Activated naive CD8-positive, alpha-beta T cell treated with anti-CD3 and anti-CD28 coated beads, Interleukin-2, amount 10 ng/mL, durations not matched to agents 7 days and 5 days (primary cell): ENCODE results near the gene CLIC3. TPM values are rescaled to one million over a fixed set of nuclear protein-coding genes. Genes with fewer than 3 reads are reported as not detected.

Experiments
- ATAC-seq: fragments of 150-1000 bp; cut with Tn5 transposase; one replicate; pipeline ENCODE4 v1.10.0; 2021; ENCODE audit warnings: low read depth, moderate library complexity
- POLR2A ChIA-PET: fragments of 350-600 bp; sonication (Branson Sonifier 250); formaldehyde crosslinking; loops from one replicate; lab custom pipeline; 2021; ENCODE audit warnings: antibody characterized with exemption; lab: Charles Lee
- DNase-seq: peaks from one replicate; pipeline ENCODE4 v3.0.0; 2021
- H3K27ac Mint-ChIP-seq: one replicate; pipeline ENCODE4 v1.8.0; 2022; ENCODE audit warnings: mild to moderate bottlenecking, mixed read lengths
- H3K27me3 Mint-ChIP-seq: one replicate; pipeline ENCODE4 v1.8.0; 2022; ENCODE audit warnings: mild to moderate bottlenecking, moderate library complexity, mixed read lengths
- H3K36me3 Mint-ChIP-seq: one replicate; pipeline ENCODE4 v1.8.0; 2021; ENCODE audit warnings: mild to moderate bottlenecking, mixed read lengths
- H3K4me1 Mint-ChIP-seq: one replicate; pipeline ENCODE4 v1.8.0; 2021; ENCODE audit warnings: mixed read lengths
- H3K4me3 Mint-ChIP-seq: one replicate; pipeline ENCODE4 v1.8.0; 2022; ENCODE audit warnings: mild to moderate bottlenecking, moderate library complexity, mixed read lengths
- H3K9me3 Mint-ChIP-seq: one replicate; pipeline ENCODE4 v1.8.0; 2021; ENCODE audit warnings: mixed read lengths
- total RNA-seq, 2 experiments: library from RNA; stranded (reverse); gene quantifications; one replicate each; pipeline ENCODE4 v1.2.3, GENCODE V29; 2021

CLIC3 gene
- total RNA-seq, 2 experiments from 2014 or later: 13.3 to 14.7 TPM

DNA sequence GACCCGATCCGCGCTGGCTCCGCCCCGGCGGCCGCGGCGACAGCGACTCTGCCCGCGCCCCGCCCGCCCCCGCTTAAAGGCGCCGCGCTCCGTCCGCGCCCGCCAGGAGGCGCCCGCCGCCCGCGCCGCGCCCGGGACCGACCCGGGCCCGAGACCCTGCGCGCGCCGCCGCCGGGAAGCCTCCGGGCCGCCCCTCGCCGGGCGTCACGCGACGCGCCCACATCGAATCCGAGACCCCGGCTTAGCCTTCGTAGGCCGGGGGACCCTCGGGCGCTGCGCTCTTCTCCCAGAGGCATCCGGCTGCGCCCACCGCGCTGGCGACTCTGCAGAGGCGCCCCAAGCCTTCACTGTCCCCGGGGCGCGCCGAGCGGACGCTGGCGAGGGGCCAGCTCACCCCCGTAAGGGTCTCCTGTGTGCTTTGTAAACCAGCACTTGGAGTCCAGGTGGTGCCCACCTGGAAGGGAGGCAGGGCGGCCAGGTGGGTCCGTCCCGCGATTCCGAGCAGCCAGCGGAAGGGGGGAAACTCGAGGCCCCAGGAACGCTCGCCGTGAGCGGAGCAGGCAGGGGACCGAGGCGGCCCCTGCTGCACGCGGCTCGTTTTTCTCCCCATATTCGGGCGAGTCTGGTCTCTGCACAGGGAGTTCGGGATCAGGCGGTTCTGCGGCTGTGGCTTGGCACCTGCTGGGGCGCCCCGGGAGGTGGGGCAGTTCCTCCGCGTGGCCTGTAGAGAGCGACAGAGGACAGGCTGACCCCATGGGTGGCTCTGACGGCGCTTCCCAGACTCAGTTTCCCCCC lies 32.1 kb upstream of the CLIC3 start:
- ATAC-seq (peak; percentile 63), DNase-seq (peak; percentile 88)
- Mint-ChIP-seq H3K9me3 (no peaks in the 10 kb centered on the region), H3K36me3 (no peaks in the 10 kb centered on the region), H3K4me3 (peak overlapping the region; percentile 74), H3K27me3 (peaks cover 2% of the 10 kb centered on the region), H3K4me1 (peaks cover 29% of the 10 kb centered on the region), H3K27ac (peak overlapping the region; percentile 58)
- POLR2A ChIA-PET: interaction anchor here (0.6 to 2.4 kb wide), 8 partner anchors 10 to 212 kb away, joined by 3 to 8 read pairs (median 4); partner anchors contain the start of genes MAN1B1, SAPCD2 and TUBB4B

GRCh38 chr9:137027369-137028262 lies 31.2 kb upstream of the CLIC3 start, which contains the start of gene ABCA2:
Gene ABCA2 (minus strand): TSS chr9:137028237. CDS start chr9:137028140, 97 bp downstream.
- Mint-ChIP-seq H3K27ac (peak within 1 kb of the TSS; percentile 58), H3K4me3 (peak within 1 kb of the TSS; percentile 82), H3K4me1 (peaks cover 27% of the 10 kb centered on the region), H3K27me3 (peaks cover 2% of the 10 kb centered on the region), H3K9me3 (no peaks in the 10 kb centered on the region), H3K36me3 (no peaks in the 10 kb centered on the region)
- POLR2A ChIA-PET: interaction anchor here (0.6 to 2.4 kb wide), 9 partner anchors 8 to 79 kb away, joined by 3 to 9 read pairs (median 5); partner anchors contain the start of genes PAXX and SAPCD2
- DNase-seq: no peak
- ATAC-seq: no peak

DNA sequence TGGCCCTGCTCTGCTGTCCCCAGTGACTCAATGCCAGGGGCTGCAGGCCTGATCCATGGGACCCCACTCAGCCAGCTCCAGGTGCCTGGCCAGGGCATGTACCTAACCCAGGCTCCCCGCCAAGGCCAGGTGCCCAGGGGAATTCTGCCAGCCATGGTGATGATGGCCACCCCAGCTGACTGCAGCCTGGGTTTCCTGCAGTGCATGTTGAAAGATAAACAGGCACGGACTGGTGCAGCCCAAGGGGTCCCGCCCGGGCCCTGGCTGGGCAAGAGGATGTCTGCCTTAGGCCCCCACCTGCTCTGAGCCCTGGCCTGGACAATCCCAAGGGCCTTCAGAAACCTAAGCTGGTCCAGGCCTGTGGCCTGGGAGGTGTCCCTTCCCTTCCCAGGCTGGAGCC lies 30.5 kb upstream of the CLIC3 start:
- H3K4me1 Mint-ChIP-seq: peaks cover 25% of the 10 kb centered on the region

DNA sequence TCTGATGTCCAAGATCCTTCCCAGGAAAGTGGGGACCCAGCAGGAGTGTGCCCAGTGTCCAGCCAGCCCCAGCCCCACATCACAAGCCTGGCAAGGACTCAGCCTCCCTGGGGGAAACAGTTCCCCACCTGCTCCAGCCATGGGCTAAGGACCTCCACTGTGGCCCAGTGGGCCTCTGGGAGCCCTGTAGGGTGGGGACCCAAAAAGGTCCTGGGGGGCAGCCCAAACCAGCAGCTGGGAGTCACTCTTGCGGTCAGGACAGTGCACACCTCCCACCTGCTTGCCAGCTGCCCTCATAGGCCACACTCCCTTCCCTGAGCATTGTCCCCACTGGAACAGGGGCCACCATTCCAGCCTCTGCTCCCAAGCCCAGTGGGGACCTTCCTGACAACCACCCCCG lies 30.0 kb upstream of the CLIC3 start:
- Mint-ChIP-seq H3K4me1 (peaks cover 23% of the 10 kb centered on the region), H3K27me3 (peaks cover 2% of the 10 kb centered on the region), H3K4me3 (no peak overlapping the region), H3K36me3 (no peaks in the 10 kb centered on the region), H3K27ac (peak overlapping the region; percentile 21), H3K9me3 (no peaks in the 10 kb centered on the region)
- POLR2A ChIA-PET: interaction anchor here (0.7 to 1.9 kb wide), 6 partner anchors 9 to 78 kb away, joined by 3 to 9 read pairs (median 4); partner anchors contain the start of genes CLIC3 and PAXX
- ATAC-seq (no peak), DNase-seq (no peak)

More for the DNA sequence above, 30.5 kb upstream of the CLIC3 start:
- peaks cover 2% of the 10 kb centered on the region for H3K27me3 Mint-ChIP-seq
- H3K36me3 Mint-ChIP-seq: no peaks in the 10 kb centered on the region
- no peaks in the 10 kb centered on the region for H3K9me3 Mint-ChIP-seq
- POLR2A ChIA-PET: interaction anchor here (0.7 to 1.9 kb wide), 9 partner anchors 8 to 79 kb away, joined by 3 to 9 read pairs (median 4); partner anchors contain the start of genes CLIC3 and PAXX
- no peak for ATAC-seq
- DNase-seq: no peak
- H3K4me3 Mint-ChIP-seq: peak overlapping the region; percentile 82
- peak overlapping the region; percentile 21 for H3K27ac Mint-ChIP-seq

DNA sequence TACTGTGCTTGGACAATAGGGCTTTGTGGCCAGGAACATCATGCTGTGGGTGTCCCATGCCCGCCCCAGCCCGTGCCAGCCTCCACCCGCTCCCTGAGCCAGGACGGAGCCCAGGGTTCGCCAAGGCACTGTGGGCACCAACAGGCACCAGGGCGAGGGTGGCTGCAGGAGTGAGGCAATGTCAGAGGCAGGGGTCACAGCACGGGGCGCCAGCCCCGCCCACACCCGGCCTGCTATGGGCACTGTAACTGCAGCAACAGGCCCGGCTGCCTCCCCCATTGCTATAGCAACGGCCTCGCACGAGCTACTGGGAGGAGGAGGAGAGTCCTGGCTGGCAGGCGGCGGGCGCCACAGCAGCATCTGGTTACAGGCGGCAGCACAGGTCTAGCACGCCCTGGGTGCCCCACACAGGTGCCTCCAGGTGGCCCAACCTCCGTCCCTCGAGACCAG lies 29.2 kb upstream of the CLIC3 start:
- H3K4me3 Mint-ChIP-seq: no peak overlapping the region
- H3K36me3 Mint-ChIP-seq: no peaks in the 10 kb centered on the region
- H3K9me3 Mint-ChIP-seq: no peaks in the 10 kb centered on the region
- DNase-seq (no peak), ATAC-seq (no peak)
- POLR2A ChIA-PET: interaction anchor here (1.3 to 1.9 kb wide), 2 partner anchors 29 to 33 kb away, joined by 3 to 9 read pairs; partner anchors contain the start of genes CLIC3 and PAXX
- H3K27me3 Mint-ChIP-seq: peaks cover 2% of the 10 kb centered on the region
- peaks cover 19% of the 10 kb centered on the region for H3K4me1 Mint-ChIP-seq
- H3K27ac Mint-ChIP-seq: no peak overlapping the region

- Mint-ChIP-seq H3K4me1 (peaks cover 8% of the 10 kb centered on the region), H3K27ac (no peak overlapping the region), H3K27me3 (peaks cover 2% of the 10 kb centered on the region), H3K4me3 (no peak overlapping the region), H3K9me3 (no peaks in the 10 kb centered on the region), H3K36me3 (no peaks in the 10 kb centered on the region)
- no peak for ATAC-seq
- POLR2A ChIA-PET: no interaction called here
- no peak for DNase-seq
These were observed 27.2 kb upstream of the CLIC3 start for GRCh38 chr9:137023583-137023991.

DNA sequence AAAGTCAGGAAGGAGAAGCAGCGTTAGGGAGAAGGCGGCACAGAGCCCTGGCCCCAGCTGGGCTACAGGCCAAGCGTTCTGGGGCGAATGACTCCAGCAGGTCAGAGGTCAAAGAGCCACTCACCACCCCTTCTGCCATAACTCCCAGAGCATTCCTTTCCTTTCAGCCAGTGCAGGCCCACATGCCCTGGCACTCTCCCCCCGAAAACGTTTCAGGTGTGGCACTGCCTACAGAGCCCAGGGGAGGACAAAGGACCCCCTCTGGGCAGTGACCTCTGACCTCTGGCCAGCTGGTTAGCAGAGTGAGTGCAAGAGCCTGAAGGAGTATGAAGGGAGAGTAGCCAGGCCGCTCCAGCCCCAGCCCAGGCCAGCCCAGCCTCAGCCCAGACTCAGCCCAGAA lies 26.8 kb upstream of the CLIC3 start:
- Mint-ChIP-seq H3K36me3 (no peaks in the 10 kb centered on the region), H3K9me3 (no peaks in the 10 kb centered on the region), H3K4me1 (peaks cover 8% of the 10 kb centered on the region), H3K27ac (no peak overlapping the region), H3K4me3 (no peak overlapping the region), H3K27me3 (peaks cover 2% of the 10 kb centered on the region)
- DNase-seq: no peak
- ATAC-seq: no peak
- POLR2A ChIA-PET: no interaction called here

GRCh38 chr9:137022662-137023008 lies 26.3 kb upstream of the CLIC3 start:
- POLR2A ChIA-PET: no interaction called here
- Mint-ChIP-seq H3K4me3 (no peak overlapping the region), H3K27ac (no peak overlapping the region)

GRCh38 chr9:137021979-137022661 lies 25.8 kb upstream of the CLIC3 start:
- peaks cover 6% of the 10 kb centered on the region for H3K4me1 Mint-ChIP-seq
- POLR2A ChIA-PET: interaction anchor here (1.1 kb wide), 1 partner anchor 22 kb away, joined by 4 read pairs; no protein-coding TSS in a partner anchor
- H3K4me3 Mint-ChIP-seq: no peak overlapping the region
- ATAC-seq: peak; percentile 31
- H3K27ac Mint-ChIP-seq: no peak overlapping the region
- no peaks in the 10 kb centered on the region for H3K36me3 Mint-ChIP-seq
- peak; percentile 65 for DNase-seq
- no peaks in the 10 kb centered on the region for H3K27me3 Mint-ChIP-seq
- H3K9me3 Mint-ChIP-seq: no peaks in the 10 kb centered on the region

More at GRCh38 chr9:137022662-137023008, 26.3 kb upstream of the CLIC3 start:
- peaks cover 2% of the 10 kb centered on the region for H3K27me3 Mint-ChIP-seq
- H3K4me1 Mint-ChIP-seq: peaks cover 8% of the 10 kb centered on the region
- no peak for DNase-seq
- ATAC-seq: no peak
- H3K36me3 Mint-ChIP-seq: no peaks in the 10 kb centered on the region
- H3K9me3 Mint-ChIP-seq: no peaks in the 10 kb centered on the region

DNA sequence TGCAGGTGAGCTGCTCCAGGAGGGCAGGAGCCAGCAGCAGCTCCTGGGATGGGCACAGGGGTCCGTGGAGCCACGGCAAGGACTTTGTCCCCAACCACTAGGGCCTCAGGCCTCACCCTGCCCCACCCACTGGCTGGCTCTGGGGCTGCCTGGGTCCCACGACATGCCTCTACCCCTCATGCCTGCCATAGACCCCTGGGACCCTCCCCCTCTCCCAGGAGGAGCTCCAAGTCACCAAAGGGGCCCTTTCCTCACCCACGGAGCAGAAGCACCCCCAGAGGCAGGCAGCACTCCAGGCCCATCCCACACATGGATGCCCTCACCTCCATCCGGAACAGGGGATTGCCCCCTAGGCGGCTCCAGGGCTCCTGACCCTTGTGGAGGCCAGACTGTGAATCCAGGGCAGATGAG lies 25.2 kb upstream of the CLIC3 start:
- Mint-ChIP-seq H3K4me1 (peaks cover 4% of the 10 kb centered on the region), H3K9me3 (no peaks in the 10 kb centered on the region), H3K27me3 (no peaks in the 10 kb centered on the region), H3K27ac (no peak overlapping the region), H3K36me3 (peaks cover 3% of the 10 kb centered on the region), H3K4me3 (no peak overlapping the region)
- ATAC-seq: no peak
- no peak for DNase-seq
- POLR2A ChIA-PET: interaction anchor here (1.1 kb wide), 1 partner anchor 21 kb away, joined by 4 read pairs; no protein-coding TSS in a partner anchor

- Mint-ChIP-seq H3K27me3 (no peaks in the 10 kb centered on the region), H3K36me3 (peaks cover 3% of the 10 kb centered on the region), H3K27ac (no peak overlapping the region), H3K9me3 (no peaks in the 10 kb centered on the region), H3K4me1 (peaks cover 3% of the 10 kb centered on the region), H3K4me3 (no peak overlapping the region)
- ATAC-seq (no peak), DNase-seq (no peak)
- POLR2A ChIA-PET: interaction anchor here (1.1 kb wide), 1 partner anchor 20 kb away, joined by 4 read pairs; no protein-coding TSS in a partner anchor
These were observed 24.6 kb upstream of the CLIC3 start for GRCh38 chr9:137020771-137021567.
